GM12878 (cell line): ENCODE data around the gene STARD10. TPM values are rescaled to one million over a fixed set of nuclear protein-coding genes. Genes with fewer than 3 reads are reported as not detected.

Experiments
- CEBPZ ChIP-seq: fragments of 150-350 bp; IDR thresholded peaks from 2 replicates; pipeline ENCODE4 v1.6.1; 2016; ENCODE audit warnings: low read depth, low read length
- CREB1 ChIP-seq: IDR thresholded peaks from 2 replicates; pipeline ENCODE4 v1.6.1; 2012; ENCODE audit warnings: low read depth, mild to moderate bottlenecking, inconsistent platforms
- EP300 ChIP-seq, 2 experiments: fragments of 150-350 bp in 1 of 2; IDR thresholded peaks; 2 replicates each; pipeline ENCODE4 v1.6.1; 2011 to 2012; ENCODE audit warnings: low read depth in 2 of 2, low read length in 2 of 2, borderline replicate concordance in 1 of 2, improper control_type of control experiment in 1 of 2, inconsistent platforms in 1 of 2; ENCODE audit not compliant: control insufficient read depth in 1 of 2
- HCFC1 ChIP-seq: fragments of 150-350 bp; IDR thresholded peaks from 2 replicates; pipeline ENCODE4 v1.6.1; 2014; ENCODE audit warnings: low read length
- HDGF ChIP-seq: fragments of 450-650 bp; IDR thresholded peaks from 2 replicates; pipeline ENCODE4 v1.6.1; 2016; ENCODE audit warnings: antibody characterized with exemption
- KLF5 ChIP-seq: fragments of 450-650 bp; IDR thresholded peaks from 2 replicates; pipeline ENCODE4 v1.6.1; 2014; ENCODE audit warnings: mild to moderate bottlenecking; ENCODE audit not compliant: partially characterized antibody
- MTA2 ChIP-seq: fragments of 450-650 bp; IDR thresholded peaks from 2 replicates; pipeline ENCODE4 v1.6.1; 2016; ENCODE audit warnings: low read depth, mild to moderate bottlenecking, moderate library complexity
- NR2C1 ChIP-seq: fragments of 450-650 bp; IDR thresholded peaks from 2 replicates; pipeline ENCODE4 v1.6.1; 2017; ENCODE audit warnings: antibody characterized with exemption, mild to moderate bottlenecking, moderate library complexity
- RELB ChIP-seq: fragments of 450-650 bp; IDR thresholded peaks from 2 replicates; pipeline ENCODE4 v1.6.1; 2017; ENCODE audit warnings: low read depth, mild to moderate bottlenecking, moderate library complexity
- ZNF207 ChIP-seq: fragments of 450-650 bp; IDR thresholded peaks from 2 replicates; pipeline ENCODE4 v1.6.1; 2014; ENCODE audit warnings: antibody characterized with exemption, mild to moderate bottlenecking, borderline replicate concordance
- polyA plus RNA-seq, 11 experiments: library from polyadenylated mRNA; depleted of rRNA in 4 of 11; unstranded in 6 of 11; stranded (reverse) in 5 of 11; fragments of >200 nt; fragmentation: Nextera tagmentation in 4 of 11; fragmentation: Illumina TruSeq in 1 of 11; extraction: Ambion mirVana in 4 of 11; extraction: Trizol in 1 of 11; gene quantifications; 1 replicate in 1 of 11; 2 replicates in 10 of 11; pipeline versions ENCODE4 v1.2.1 to v1.2.3, GENCODE V29; 2011 to 2016; ENCODE audit warnings: inconsistent platforms in 2 of 11, missing spikeins in 2 of 11, low read depth in 1 of 11
- total RNA-seq, 4 experiments: library from RNA; depleted of rRNA in 3 of 4; stranded (reverse); fragments of >200 nt in 3 of 4; fragmentation: Illumina TruSeq in 1 of 4; extraction: Trizol in 1 of 4; gene quantifications; 2 replicates each; pipeline versions ENCODE4 v1.2.1 to v1.2.3, GENCODE V29; 2013 to 2021

Gene STARD10
- total and polyA plus RNA-seq, 10 of the 15 experiments (the other 5 are each of a cell fraction or from before 2014, with no cell fraction given): 0.15 to 43.2 (median 23.1) TPM

- TF ChIP-seq ZNF207 (no peak), RELB (no peak), HDGF (no peak), HCFC1 (no peak), CEBPZ (no peak), MTA2 (no peak), EP300 (IDR thresholded peaks at IDR 0.05; ENCODE audit: borderline replicate concordance in 1 of 2, control insufficient read depth in 1 of 2, low read depth in 2 of 2, low read length in 2 of 2) (no peak), NR2C1 (no peak), CREB1 (no peak), KLF5 (no peak)
Measured at GRCh38 chr11:72720784-72721183, 73.1 kb downstream of the STARD10 start (continued).
